Fibroblast of pulmonary artery (primary cell): ENCODE measurements around the gene WDR45.

Source experiments
- DNase-seq: peaks from one replicate; pipeline ENCODE4 v3.0.0-alpha.2; 2010; ENCODE audit warnings: low read depth
- H3K4me3 ChIP-seq: replicated peaks from 2 replicates; pipeline ENCODE4 v1.5.1; 2011; ENCODE audit warnings: low read depth, mild to moderate bottlenecking, control low read depth, low read length, moderate library complexity
- TF ChIP-seq, protein P1 (sequence below): IDR thresholded peaks from 2 replicates; pipeline ENCODE4 v1.5.1; 2011; ENCODE audit warnings: mild to moderate bottlenecking, control low read depth, low read length, inconsistent platforms; ENCODE audit errors: missing control alignments

The WDR45 gene

GRCh38 chrX:49116076-49116475 lies 36.4 kb upstream of the WDR45 start:
- TF ChIP-seq, protein P1, sequence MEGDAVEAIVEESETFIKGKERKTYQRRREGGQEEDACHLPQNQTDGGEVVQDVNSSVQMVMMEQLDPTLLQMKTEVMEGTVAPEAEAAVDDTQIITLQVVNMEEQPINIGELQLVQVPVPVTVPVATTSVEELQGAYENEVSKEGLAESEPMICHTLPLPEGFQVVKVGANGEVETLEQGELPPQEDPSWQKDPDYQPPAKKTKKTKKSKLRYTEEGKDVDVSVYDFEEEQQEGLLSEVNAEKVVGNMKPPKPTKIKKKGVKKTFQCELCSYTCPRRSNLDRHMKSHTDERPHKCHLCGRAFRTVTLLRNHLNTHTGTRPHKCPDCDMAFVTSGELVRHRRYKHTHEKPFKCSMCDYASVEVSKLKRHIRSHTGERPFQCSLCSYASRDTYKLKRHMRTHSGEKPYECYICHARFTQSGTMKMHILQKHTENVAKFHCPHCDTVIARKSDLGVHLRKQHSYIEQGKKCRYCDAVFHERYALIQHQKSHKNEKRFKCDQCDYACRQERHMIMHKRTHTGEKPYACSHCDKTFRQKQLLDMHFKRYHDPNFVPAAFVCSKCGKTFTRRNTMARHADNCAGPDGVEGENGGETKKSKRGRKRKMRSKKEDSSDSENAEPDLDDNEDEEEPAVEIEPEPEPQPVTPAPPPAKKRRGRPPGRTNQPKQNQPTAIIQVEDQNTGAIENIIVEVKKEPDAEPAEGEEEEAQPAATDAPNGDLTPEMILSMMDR, result no peak
- DNase-seq, result no peak
- no peak overlapping the region for H3K4me3 ChIP-seq

DNA sequence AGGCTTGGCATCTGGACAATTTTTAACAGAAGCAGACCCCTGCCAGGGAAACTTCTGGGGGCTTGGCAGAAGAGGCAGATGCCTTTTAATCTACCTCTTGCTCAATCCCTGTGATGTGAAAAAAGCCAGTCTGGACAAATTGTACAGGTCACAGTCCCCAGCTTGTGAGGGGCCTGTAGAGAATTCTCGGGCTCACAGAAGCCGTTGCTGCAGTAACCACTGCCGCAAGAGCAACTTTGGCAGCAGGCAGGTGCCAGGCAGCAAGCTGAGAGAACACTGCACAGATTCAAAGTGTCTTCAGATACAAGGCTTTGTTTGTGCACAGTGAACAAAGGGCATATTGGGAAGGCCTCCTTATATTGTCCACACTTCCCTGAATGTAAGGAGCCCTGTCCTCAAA lies 32.1 kb upstream of the WDR45 start:
- TF ChIP-seq, protein P1, result no peak
- DNase-seq, result no peak
- no peak overlapping the region for H3K4me3 ChIP-seq

DNA sequence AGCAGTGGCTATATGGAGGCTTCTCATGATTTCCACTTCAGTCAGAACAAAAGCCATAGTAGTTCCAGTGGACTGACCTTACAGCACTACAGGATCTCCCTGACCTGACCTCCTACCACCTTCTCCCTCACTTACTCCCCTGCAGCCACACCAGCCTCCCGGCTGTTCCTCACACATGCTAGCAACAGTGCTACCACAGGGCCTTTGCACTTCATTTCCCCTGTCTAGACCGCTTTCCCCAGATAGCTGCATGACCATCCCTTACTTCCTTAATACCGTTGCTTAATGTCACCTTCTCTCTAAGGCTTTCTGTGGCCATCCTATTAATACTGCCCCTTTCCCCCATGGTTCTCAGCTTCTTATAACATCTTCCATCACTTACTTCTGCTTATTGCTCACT lies 30.7 kb upstream of the WDR45 start:
- H3K4me3 ChIP-seq, result no peak overlapping the region
- DNase-seq, result no peak
- TF ChIP-seq, protein P1, result no peak

DNA sequence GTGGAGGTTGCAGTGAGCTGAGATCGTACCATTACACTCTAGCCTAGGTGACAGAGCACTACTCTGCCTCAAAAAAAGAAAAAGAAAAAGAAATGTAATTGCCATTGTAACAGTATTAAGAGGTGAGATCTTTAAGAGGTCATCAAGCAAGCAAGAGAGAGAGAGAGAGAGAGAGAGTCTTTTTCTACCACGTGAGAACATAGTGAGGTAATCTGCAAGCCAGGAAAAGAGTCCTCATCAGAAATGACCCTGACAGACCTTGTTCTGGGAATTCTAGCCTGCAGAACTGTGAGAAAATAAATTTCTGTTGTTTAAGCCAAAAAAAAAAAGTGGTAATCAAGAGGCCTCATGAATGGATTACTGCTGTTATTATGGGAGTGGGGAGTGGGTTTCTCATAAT lies 29.0 kb upstream of the WDR45 start:
- no peak overlapping the region for H3K4me3 ChIP-seq
- DNase-seq, result no peak
- TF ChIP-seq, protein P1, result no peak

GRCh38 chrX:49106930-49107329 lies 27.2 kb upstream of the WDR45 start:
- DNase-seq, result peak; percentile 64

GRCh38 chrX:49106296-49106695 lies 26.6 kb upstream of the WDR45 start:
- TF ChIP-seq, protein P1, result no peak

More at GRCh38 chrX:49106930-49107329, 27.2 kb upstream of the WDR45 start:
- TF ChIP-seq, protein P1, result peak; percentile 54
- H3K4me3 ChIP-seq, result no peak overlapping the region

DNA sequence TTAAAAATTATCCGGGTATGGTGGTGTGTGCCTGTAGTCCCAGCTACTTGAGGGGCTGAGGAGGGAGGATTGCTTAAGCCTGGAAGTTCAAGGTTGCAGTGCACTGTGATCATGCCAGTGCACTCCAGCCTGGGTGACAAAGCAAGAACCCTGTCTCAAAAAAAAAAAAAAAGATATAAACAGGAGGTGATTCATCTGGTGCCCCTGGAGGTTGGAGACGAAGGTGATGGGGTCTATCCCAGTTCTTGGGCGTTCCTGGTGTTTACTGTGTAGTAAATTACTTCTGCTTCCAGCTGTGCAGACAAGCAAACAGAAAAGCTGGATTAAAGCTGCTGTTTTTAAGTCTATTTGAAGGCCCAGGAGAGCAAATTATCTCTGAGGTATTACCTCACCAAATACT lies 23.9 kb upstream of the WDR45 start:
- no peak overlapping the region for H3K4me3 ChIP-seq
- TF ChIP-seq, protein P1, result no peak
- DNase-seq, result no peak

More at GRCh38 chrX:49106296-49106695, 26.6 kb upstream of the WDR45 start:
- no peak overlapping the region for H3K4me3 ChIP-seq
- no peak for DNase-seq
